ENCODE measurements around the gene SCNM1. TPM values are rescaled to one million over a fixed set of nuclear protein-coding genes. Genes with fewer than 3 reads are reported as not detected.

Gene SCNM1, protein sequence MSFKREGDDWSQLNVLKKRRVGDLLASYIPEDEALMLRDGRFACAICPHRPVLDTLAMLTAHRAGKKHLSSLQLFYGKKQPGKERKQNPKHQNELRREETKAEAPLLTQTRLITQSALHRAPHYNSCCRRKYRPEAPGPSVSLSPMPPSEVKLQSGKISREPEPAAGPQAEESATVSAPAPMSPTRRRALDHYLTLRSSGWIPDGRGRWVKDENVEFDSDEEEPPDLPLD
- total RNA-seq (2022) = 52.1 and 53.6 TPM in 2 replicates
- Bru-seq, nascent RNA = percentile 80 among the genes with signal in this experiment
- percentile 85 among the genes with signal in this experiment for BruChase-seq, experiment 1, labeled RNA remaining after a 2-hour chase
- BruChase-seq, experiment 2, labeled RNA remaining after a 6-hour chase = percentile 84 among the genes with signal in this experiment
- long read RNA-seq, transcript SCNM1-201 (7 exons, 869 nt) = minor isoform, 13 of 100 reads
- long read RNA-seq, transcript SCNM1-202 (7 exons, 2,016 nt) = major isoform, 51 of 100 reads
- long read RNA-seq, partial matches to known transcripts = 1 of 100 reads
- long read RNA-seq, other reads (novel, unspliced or antisense) = 30 of 100 reads

DNA sequence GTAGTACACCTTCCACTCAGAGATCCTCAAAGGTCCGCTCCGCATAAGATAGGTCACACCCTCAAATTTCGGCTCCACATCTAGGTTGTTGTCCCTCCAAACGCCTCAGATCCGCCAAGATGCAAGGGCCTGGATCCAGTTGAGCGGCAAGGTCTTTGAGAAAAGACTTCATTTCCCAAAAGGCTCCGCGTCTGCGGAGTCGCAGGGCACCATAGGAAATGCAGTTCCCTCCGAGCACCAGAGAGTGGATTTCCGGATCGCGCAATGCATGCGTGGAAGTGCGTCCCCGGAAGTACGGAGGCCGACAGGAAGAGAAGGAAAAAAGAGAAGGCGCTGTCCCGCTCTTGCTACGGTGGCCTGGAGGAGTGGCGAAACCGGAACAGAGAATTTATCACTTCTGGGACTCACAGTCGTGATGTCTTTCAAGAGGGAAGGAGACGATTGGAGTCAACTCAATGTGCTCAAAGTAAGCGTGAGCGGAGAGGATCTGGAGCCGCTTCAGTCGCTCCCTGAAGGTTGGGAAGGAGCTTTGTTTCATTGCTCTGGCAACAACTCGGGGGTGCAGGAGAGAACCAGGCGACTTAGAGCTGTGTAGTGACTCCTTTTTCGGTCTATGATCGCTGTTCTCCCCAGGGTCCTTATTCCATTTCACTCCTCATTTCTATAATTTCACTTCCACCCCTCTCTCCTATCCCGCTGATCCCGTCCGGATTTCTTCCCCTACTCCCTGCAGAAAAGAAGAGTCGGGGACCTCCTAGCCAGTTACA lies at the start of gene SCNM1, which contains the start of gene LYSMD1:
SCNM1 (plus strand) TSS at position 407 of the 767 bp plus-strand sequence; CDS start at position 416, 9 bp downstream.
LYSMD1 (minus strand) TSS at position 165 of the 767 bp plus-strand sequence. CDS start 644 bp downstream, outside the sequence.
- H3K4me3 Mint-ChIP-seq (ENCODE audit: unreplicated experiment) = peak within 1 kb of the TSS; percentile 96
- CTCF ChIA-PET = interaction anchor here (2.2 kb wide), 1 partner anchor 66 kb away, joined by 13 read pairs; no protein-coding TSS in a partner anchor
- Histone ChIP-seq H3K9me3 (no peaks in the 10 kb centered on the region), H3K27me3 (replicated peaks; ENCODE audit: control insufficient read depth, insufficient read depth, low read length) (no peaks in the 10 kb centered on the region), H3K4me3 (ENCODE audit: low read depth, low read length) (peak within 1 kb of the TSS; percentile 62), H3K4me1 (no peaks in the 10 kb centered on the region), H3K36me3 (ENCODE audit: control insufficient read depth, insufficient read depth, low read length) (peaks cover 1% of the 10 kb centered on the region; the same call in 1 of the 2 replicates)
- DNase-seq = peak; percentile 95 to 98
- H3K27ac Mint-ChIP-seq (ENCODE audit: unreplicated experiment) = peak within 1 kb of the TSS; percentile 96
- TSS peak; percentile 74 for BruUV-seq (replicated peaks)
- POLR2A ChIA-PET = interaction anchor here (0.5 to 1.4 kb wide), 7 partner anchors 23 to 914 kb away, joined by 3 to 9 read pairs (median 4); partner anchors contain the start of genes PSMD4 and VPS72
- peaks cover 9% of the 10 kb centered on the region for H3K4me1 Mint-ChIP-seq (ENCODE audit: low read depth, unreplicated experiment)
- H3K9me3 Mint-ChIP-seq (ENCODE audit: unreplicated experiment) = no peaks in the 10 kb centered on the region
- peaks cover 52% of the 10 kb centered on the region for H3K36me3 Mint-ChIP-seq (ENCODE audit: insufficient read depth, unreplicated experiment)
- TF ChIP-seq, protein P1, sequence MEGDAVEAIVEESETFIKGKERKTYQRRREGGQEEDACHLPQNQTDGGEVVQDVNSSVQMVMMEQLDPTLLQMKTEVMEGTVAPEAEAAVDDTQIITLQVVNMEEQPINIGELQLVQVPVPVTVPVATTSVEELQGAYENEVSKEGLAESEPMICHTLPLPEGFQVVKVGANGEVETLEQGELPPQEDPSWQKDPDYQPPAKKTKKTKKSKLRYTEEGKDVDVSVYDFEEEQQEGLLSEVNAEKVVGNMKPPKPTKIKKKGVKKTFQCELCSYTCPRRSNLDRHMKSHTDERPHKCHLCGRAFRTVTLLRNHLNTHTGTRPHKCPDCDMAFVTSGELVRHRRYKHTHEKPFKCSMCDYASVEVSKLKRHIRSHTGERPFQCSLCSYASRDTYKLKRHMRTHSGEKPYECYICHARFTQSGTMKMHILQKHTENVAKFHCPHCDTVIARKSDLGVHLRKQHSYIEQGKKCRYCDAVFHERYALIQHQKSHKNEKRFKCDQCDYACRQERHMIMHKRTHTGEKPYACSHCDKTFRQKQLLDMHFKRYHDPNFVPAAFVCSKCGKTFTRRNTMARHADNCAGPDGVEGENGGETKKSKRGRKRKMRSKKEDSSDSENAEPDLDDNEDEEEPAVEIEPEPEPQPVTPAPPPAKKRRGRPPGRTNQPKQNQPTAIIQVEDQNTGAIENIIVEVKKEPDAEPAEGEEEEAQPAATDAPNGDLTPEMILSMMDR (IDR thresholded peaks at IDR 0.05; ENCODE audit: insufficient read depth in 1 of 2, low read depth in 1 of 2, low read length in 1 of 2, severe bottlenecking in 1 of 2, unreplicated experiment in 1 of 2) = no peak
- no peaks in the 10 kb centered on the region for H3K27me3 Mint-ChIP-seq (ENCODE audit: insufficient read depth, unreplicated experiment)
- intact Hi-C loops (cut with micrococcal nuclease; ENCODE audit: unreplicated experiment) = no loop called here

DNA sequence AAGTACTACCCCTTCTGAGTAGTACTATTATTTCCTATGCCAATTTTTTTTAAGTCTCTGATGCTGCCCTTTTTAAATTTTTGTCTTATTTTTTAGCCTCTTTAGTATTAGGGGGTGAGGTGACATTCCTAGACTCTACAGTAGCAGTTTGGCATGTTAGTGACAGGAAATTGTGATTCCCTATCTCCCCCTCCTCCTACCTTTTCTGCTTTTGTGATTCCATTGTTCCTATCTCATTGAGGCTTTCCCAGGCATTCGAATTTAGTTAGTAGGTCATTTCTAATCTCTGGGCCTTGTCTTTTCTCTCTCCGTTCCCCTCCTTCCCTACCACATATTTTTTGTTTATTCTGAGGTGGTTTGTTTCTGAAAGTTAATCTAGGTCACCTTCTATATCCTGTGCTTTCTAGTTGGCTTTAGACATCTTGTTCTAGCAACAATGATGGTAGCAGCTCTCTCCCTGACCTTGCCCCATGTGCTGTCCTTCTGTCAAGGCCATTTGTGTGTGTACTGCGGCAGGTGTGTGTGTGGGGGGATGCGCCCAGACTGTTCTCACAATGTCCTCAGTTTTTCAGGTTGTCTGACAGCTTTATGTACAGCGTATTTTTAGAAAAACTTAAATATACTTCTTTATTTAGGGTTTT lies 41.1 kb upstream of the SCNM1 start:
- BruUV-seq (replicated peaks) = no TSS peak
- TF ChIP-seq, protein P1 (IDR thresholded peaks at IDR 0.05; ENCODE audit: insufficient read depth in 1 of 2, low read depth in 1 of 2, low read length in 1 of 2, severe bottlenecking in 1 of 2, unreplicated experiment in 1 of 2) = no peak
- intact Hi-C loops (cut with micrococcal nuclease; ENCODE audit: unreplicated experiment) = no loop called here
- DNase-seq = no peak
- Mint-ChIP-seq H3K4me3 (ENCODE audit: unreplicated experiment) (no peak overlapping the region), H3K4me1 (ENCODE audit: low read depth, unreplicated experiment) (no peaks in the 10 kb centered on the region), H3K27me3 (ENCODE audit: insufficient read depth, unreplicated experiment) (no peaks in the 10 kb centered on the region), H3K36me3 (ENCODE audit: insufficient read depth, unreplicated experiment) (no peaks in the 10 kb centered on the region), H3K27ac (ENCODE audit: unreplicated experiment) (no peak overlapping the region), H3K9me3 (ENCODE audit: unreplicated experiment) (no peaks in the 10 kb centered on the region)
- H3K27me3 ChIP-seq (replicated peaks; ENCODE audit: control insufficient read depth, insufficient read depth, low read length) = no peaks in the 10 kb centered on the region
- no peaks in the 10 kb centered on the region for H3K36me3 ChIP-seq (ENCODE audit: control insufficient read depth, insufficient read depth, low read length)
- H3K4me1 ChIP-seq = no peaks in the 10 kb centered on the region
- ChIA-PET POLR2A (no interaction called here), CTCF (no interaction called here)
- no peak overlapping the region for H3K4me3 ChIP-seq (ENCODE audit: low read depth, low read length)
- no peaks in the 10 kb centered on the region for H3K9me3 ChIP-seq
